SU-DHL-6 (cell line): ENCODE data around the gene CACNA2D1.

Experiments used
- H2AFZ ChIP-seq: fragments of 200-600 bp; sonication (generic); 2 replicates; pipeline ENCODE4 v1.6.1; 2014; ENCODE audit warnings: low read depth, mild to moderate bottlenecking, moderate library complexity, mixed read lengths, antibody characterized with exemption, low read length; ENCODE audit not compliant: severe bottlenecking
- H3F3A ChIP-seq: fragments of 200-600 bp; shearing (Covaris generic); 2 replicates; pipeline ENCODE4 v1.6.0; 2016; ENCODE audit warnings: antibody characterized with exemption, mild to moderate bottlenecking; ENCODE audit not compliant: insufficient read depth
- H3K27ac ChIP-seq: fragments of 200-600 bp; sonication (generic); 2 replicates; pipeline ENCODE4 v1.5.1; 2016; ENCODE audit warnings: low read depth, mild to moderate bottlenecking, low read length, moderate library complexity, mixed read lengths
- H3K27me3 ChIP-seq: fragments of 200-600 bp; sonication (generic), shearing (Covaris generic); 2 replicates; pipeline ENCODE4 v1.6.0; 2014; ENCODE audit warnings: mild to moderate bottlenecking, low read length
- H3K36me3 ChIP-seq: fragments of 200-600 bp; sonication (generic); 2 replicates; pipeline ENCODE4 v1.6.1; 2014; ENCODE audit warnings: mild to moderate bottlenecking, low read length, mixed read lengths
- H3K4me2 ChIP-seq: fragments of 300-600, 200-600 bp; shearing (Covaris generic), sonication (generic); 2 replicates; pipeline ENCODE4 v1.6.0; 2014; ENCODE audit warnings: low read length, low read depth, mild to moderate bottlenecking; ENCODE audit not compliant: poor library complexity, severe bottlenecking
- H3K4me3 ChIP-seq: fragments of 200-600 bp; sonication (generic); 2 replicates; pipeline ENCODE4 v1.5.1; 2014; ENCODE audit warnings: antibody characterized with exemption, low read length, mild to moderate bottlenecking, mixed read lengths; ENCODE audit not compliant: insufficient read depth, poor library complexity, severe bottlenecking
- H3K79me2 ChIP-seq: fragments of 200-600 bp; sonication (generic); 2 replicates; pipeline ENCODE4 v1.6.1; 2014; ENCODE audit warnings: mild to moderate bottlenecking, low read length, moderate library complexity; ENCODE audit not compliant: insufficient read depth
- H3K9ac ChIP-seq: fragments of 200-600 bp; sonication (generic); 2 replicates; pipeline ENCODE4 v1.7.0; 2014; ENCODE audit warnings: mild to moderate bottlenecking, low read length
- H3K9me2 ChIP-seq: fragments of 200-600 bp; sonication (generic); replicated peaks from 2 replicates; pipeline ENCODE4 v1.6.1; 2014; ENCODE audit warnings: low read length; ENCODE audit not compliant: insufficient read depth
- H3K9me3 ChIP-seq: fragments of 200-600 bp; sonication (generic); 2 replicates; pipeline ENCODE4 v1.6.1; 2014; ENCODE audit warnings: low read length, mixed read lengths; ENCODE audit not compliant: insufficient read depth
- H4K20me1 ChIP-seq: fragments of 200-600 bp; sonication (generic); 2 replicates; pipeline ENCODE4 v1.6.1; 2014; ENCODE audit warnings: low read depth, mild to moderate bottlenecking, antibody characterized with exemption, low read length, moderate library complexity, mixed read lengths
- CTCF ChIP-seq: fragments of 200-600 bp; sonication (generic); IDR thresholded peaks from one replicate; pipeline ENCODE4 v1.5.1; 2017; ENCODE audit warnings: antibody characterized with exemption, mild to moderate bottlenecking, low read length, moderate library complexity; ENCODE audit not compliant: insufficient read depth, poor library complexity, severe bottlenecking
- EZH2phosphoT487 ChIP-seq: fragments of 200-600 bp; sonication (generic), shearing (Covaris generic); conservative IDR thresholded peaks from 2 replicates; pipeline ENCODE4 v1.6.1; 2018; ENCODE audit warnings: mild to moderate bottlenecking, antibody characterized with exemption, low read length, moderate library complexity, mixed read lengths

CACNA2D1 gene

GRCh38 chr7:82167558-82168314 is 275.8 kb downstream of the CACNA2D1 start:
- Histone ChIP-seq H3K79me2 (no peaks in the 10 kb centered on the region), H3K27me3 (no peaks in the 10 kb centered on the region), H3K36me3 (no peaks in the 10 kb centered on the region), H3K9ac (no peak overlapping the region), H4K20me1 (no peaks in the 10 kb centered on the region), H3F3A (no peaks in the 10 kb centered on the region), H3K4me2 (no peak overlapping the region), H3K9me2 (no peaks in the 10 kb centered on the region), H2AFZ (no peak overlapping the region), H3K9me3 (no peaks in the 10 kb centered on the region), H3K27ac (no peak overlapping the region), H3K4me3 (no peak overlapping the region)
- no peak for TF ChIP-seq EZH2phosphoT487

- no peaks in the 10 kb centered on the region for H4K20me1 ChIP-seq
- H3K9me2 ChIP-seq: no peaks in the 10 kb centered on the region
- no peaks in the 10 kb centered on the region for H3F3A ChIP-seq
- H3K27ac ChIP-seq: no peak overlapping the region
- no peaks in the 10 kb centered on the region for H3K27me3 ChIP-seq
- H3K4me3 ChIP-seq: no peak overlapping the region
- H3K9ac ChIP-seq: no peak overlapping the region
- no peak overlapping the region for H3K4me2 ChIP-seq
- no peaks in the 10 kb centered on the region for H3K36me3 ChIP-seq
- TF ChIP-seq CTCF (no peak), EZH2phosphoT487 (no peak)
- H3K9me3 ChIP-seq: no peaks in the 10 kb centered on the region
- no peak overlapping the region for H2AFZ ChIP-seq
- no peaks in the 10 kb centered on the region for H3K79me2 ChIP-seq
Measured at GRCh38 chr7:82166260-82167015, 277.1 kb downstream of the CACNA2D1 start.

DNA sequence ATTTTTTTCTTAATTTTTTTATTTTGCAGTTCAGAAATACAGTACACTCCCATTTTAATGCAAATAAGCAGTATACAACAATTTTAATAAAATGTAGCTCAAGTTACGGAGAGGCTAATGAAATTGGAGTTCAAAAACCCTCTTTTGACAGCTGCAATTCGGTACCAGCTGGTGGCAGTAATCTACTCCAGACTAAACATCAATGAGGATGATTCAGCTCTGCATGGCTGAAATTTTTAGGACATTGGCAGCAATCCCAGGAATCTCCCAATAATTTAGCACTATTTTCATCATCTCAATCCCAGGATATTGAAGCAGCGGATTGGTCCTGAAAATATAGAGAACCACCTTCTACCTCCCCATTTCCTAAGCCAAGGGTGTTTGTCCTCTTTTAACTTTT is 278.8 kb downstream of the CACNA2D1 start:
- Histone ChIP-seq H3F3A (no peaks in the 10 kb centered on the region), H3K9me3 (no peaks in the 10 kb centered on the region), H3K36me3 (no peaks in the 10 kb centered on the region), H3K79me2 (no peaks in the 10 kb centered on the region), H2AFZ (no peak overlapping the region), H4K20me1 (no peaks in the 10 kb centered on the region), H3K4me2 (no peak overlapping the region), H3K27ac (no peak overlapping the region), H3K27me3 (no peaks in the 10 kb centered on the region), H3K9ac (no peak overlapping the region), H3K9me2 (no peaks in the 10 kb centered on the region), H3K4me3 (no peak overlapping the region)
- TF ChIP-seq EZH2phosphoT487 (no peak), CTCF (no peak)

- Histone ChIP-seq H3F3A (no peaks in the 10 kb centered on the region), H3K79me2 (no peaks in the 10 kb centered on the region), H3K27me3 (no peaks in the 10 kb centered on the region), H3K9me2 (no peaks in the 10 kb centered on the region), H3K4me3 (no peak overlapping the region), H3K4me2 (no peak overlapping the region), H3K36me3 (no peaks in the 10 kb centered on the region), H3K9ac (no peak overlapping the region), H4K20me1 (no peaks in the 10 kb centered on the region), H3K27ac (no peak overlapping the region), H3K9me3 (no peaks in the 10 kb centered on the region), H2AFZ (no peak overlapping the region)
- TF ChIP-seq EZH2phosphoT487 (no peak), CTCF (no peak)
Measured at GRCh38 chr7:82164410-82164809, 279.2 kb downstream of the CACNA2D1 start.
